GM12878 (cell line): ENCODE measurements around the gene FETUB. TPM values are rescaled to one million over a fixed set of nuclear protein-coding genes. Genes with fewer than 3 reads are reported as not detected.

Experiments
- ATAC-seq: fragments of 200-7000 bp; cut with Tn5 transposase; 3 replicates; pipeline ENCODE4 v1.9.1; 2020; ENCODE audit warnings: mild to moderate bottlenecking, moderate library complexity
- BruUV-seq: library from RNA; stranded (reverse); fragments of 400-500 nt; replicated peaks from 2 replicates; lab custom pipeline; 2021; lab: Mats Ljungman, UMichigan
- CTCF ChIA-PET: fragments of 300-600 bp; sonication (Branson Sonifier 250); formaldehyde crosslinking; extraction: SDS; loops from one replicate; lab custom pipeline; 2021; ENCODE audit warnings: inconsistent platforms; lab: Yijun Ruan, JAX
- POLR2A ChIA-PET: fragments of 350-600 bp; formaldehyde crosslinking; extraction: SDS; loops from one replicate; lab custom pipeline; 2021; ENCODE audit warnings: inconsistent platforms; lab: Charles Lee
- RAD21 ChIA-PET: fragments of 300-600 bp; sonication (Branson Sonifier 250); formaldehyde crosslinking; loops from one replicate; lab custom pipeline; 2023; ENCODE audit warnings: antibody characterized with exemption; ENCODE audit not compliant: unreplicated experiment; lab: Charles Lee
- SMC1A ChIA-PET: fragments of 300-600 bp; sonication (Branson Sonifier 250); formaldehyde crosslinking; loops from one replicate; lab custom pipeline; 2023; ENCODE audit not compliant: unreplicated experiment, uncharacterized antibody; lab: Charles Lee
- DNase-seq: peaks from one replicate; pipeline ENCODE4 v3.0.0-alpha.2; 2011; ENCODE audit warnings: low read depth, low spot score
- FAIRE-seq: peaks from 3 replicates; lab custom pipeline; 2011; peaks lifted over from hg19 to GRCh38; lab: Jason Lieb, UNC
- H2AFZ ChIP-seq: 2 replicates; pipeline ENCODE4 v1.6.0; 2011; ENCODE audit warnings: low read depth, low read length, control low read depth; ENCODE audit not compliant: control insufficient read depth
- H3K27ac ChIP-seq: 2 replicates; pipeline ENCODE4 v1.5.1; 2011; ENCODE audit warnings: control low read depth; ENCODE audit not compliant: control insufficient read depth, insufficient read depth
- H3K27me3 ChIP-seq, 2 experiments: replicated peaks in 1 of 2; 2 replicates each; pipeline versions ENCODE4 v1.6.0 to v1.6.1; 2011; ENCODE audit warnings: low read length in 1 of 2; ENCODE audit not compliant: control insufficient read depth in 2 of 2, insufficient read depth in 2 of 2
- H3K36me3 ChIP-seq, 2 experiments: 2 replicates each; pipeline ENCODE4 v1.5.1; 2011; ENCODE audit warnings: low read length in 1 of 2; ENCODE audit not compliant: control insufficient read depth in 2 of 2, insufficient read depth in 2 of 2
- H3K4me1 ChIP-seq: 2 replicates; pipeline ENCODE4 v1.6.1; 2011; ENCODE audit warnings: mild to moderate bottlenecking, low read length, moderate library complexity, mixed read lengths; ENCODE audit not compliant: control insufficient read depth, insufficient read depth
- H3K4me2 ChIP-seq: 2 replicates; pipeline ENCODE4 v1.6.0; 2011; ENCODE audit warnings: control low read depth; ENCODE audit not compliant: control insufficient read depth, insufficient read depth
- H3K4me3 ChIP-seq: fragments of 200-600 bp; sonication (generic); 2 replicates; pipeline ENCODE4 v1.5.1; 2016
- H3K79me2 ChIP-seq: 2 replicates; pipeline ENCODE4 v1.6.0; 2011; ENCODE audit warnings: low read length; ENCODE audit not compliant: control insufficient read depth, insufficient read depth
- H3K9ac ChIP-seq: 2 replicates; pipeline ENCODE4 v1.8.0; 2011; ENCODE audit warnings: low read length, control low read depth, mixed read lengths; ENCODE audit not compliant: control insufficient read depth, insufficient read depth
- H3K9me3 ChIP-seq: replicated peaks from 3 replicates; pipeline ENCODE4 v1.5.1; 2011; ENCODE audit warnings: mild to moderate bottlenecking, low read length; ENCODE audit not compliant: control insufficient read depth, insufficient read depth
- H4K20me1 ChIP-seq: 2 replicates; pipeline ENCODE4 v1.6.0; 2011; ENCODE audit not compliant: control insufficient read depth, insufficient read depth
- BHLHE40 ChIP-seq, 2 experiments: fragments of 450-650 bp in 1 of 2; IDR thresholded peaks; 2 replicates each; pipeline ENCODE4 v1.6.1; 2011 to 2017; ENCODE audit warnings: low read depth in 2 of 2, borderline replicate concordance in 1 of 2, improper control_type of control experiment in 1 of 2, low read length in 1 of 2, mild to moderate bottlenecking in 1 of 2
- PKNOX1 ChIP-seq: fragments of 450-650 bp; IDR thresholded peaks from 2 replicates; pipeline ENCODE4 v1.6.1; 2016; ENCODE audit warnings: mild to moderate bottlenecking
- SPI1 ChIP-seq: IDR thresholded peaks from 2 replicates; pipeline ENCODE4 v1.6.1; 2011; ENCODE audit warnings: low read depth, mild to moderate bottlenecking, low read length, moderate library complexity, borderline replicate concordance; ENCODE audit not compliant: insufficient read depth
- WGBS: methylation state at CpG from one replicate; pipeline ENCODE4 v1.1.6; 2016; ENCODE audit warnings: low lambda C conversion rate; ENCODE audit not compliant: insufficient replicate concordance, insufficient coverage; ENCODE audit errors: missing lambda C conversion rate; 5-methylcytosine and 5-hydroxymethylcytosine counted together
- in situ Hi-C: fragments of 300-500 bp; cut with MboI; formaldehyde crosslinking; loops from 9 replicates; pipeline ENCODE4 v1.14.3; 2018; ENCODE audit warnings: mixed read lengths
- intact Hi-C: fragments of 100-400 bp; cut with micrococcal nuclease; formaldehyde crosslinking; loops from one replicate; pipeline ENCODE4 v1.14.2; 2022; ENCODE audit not compliant: unreplicated experiment
- polyA plus RNA-seq, 11 experiments: library from polyadenylated mRNA; depleted of rRNA in 4 of 11; unstranded in 6 of 11; stranded (reverse) in 5 of 11; fragments of >200 nt; fragmentation: Nextera tagmentation in 4 of 11; fragmentation: Illumina TruSeq in 1 of 11; extraction: Ambion mirVana in 4 of 11; extraction: Trizol in 1 of 11; gene quantifications; 1 replicate in 1 of 11; 2 replicates in 10 of 11; pipeline versions ENCODE4 v1.2.1 to v1.2.3, GENCODE V29; 2011 to 2016; ENCODE audit warnings: inconsistent platforms in 2 of 11, missing spikeins in 2 of 11, low read depth in 1 of 11
- total RNA-seq, 4 experiments: library from RNA; depleted of rRNA in 3 of 4; stranded (reverse); fragments of >200 nt in 3 of 4; fragmentation: Illumina TruSeq in 1 of 4; extraction: Trizol in 1 of 4; gene quantifications; 2 replicates each; pipeline versions ENCODE4 v1.2.1 to v1.2.3, GENCODE V29; 2013 to 2021
- TF ChIP-seq, protein P1 (sequence below): fragments of 450-650 bp; formaldehyde crosslinking; IDR thresholded peaks from 2 replicates; pipeline ENCODE4 v1.4.0; 2020; ENCODE audit warnings: mild to moderate bottlenecking, moderate library complexity
- TF ChIP-seq, protein P2 (sequence below): IDR thresholded peaks from 2 replicates; pipeline ENCODE4 v1.6.1; 2011; ENCODE audit warnings: mild to moderate bottlenecking, low read depth, low read length, moderate library complexity; ENCODE audit not compliant: insufficient replicate concordance

FETUB gene
- total and polyA plus RNA-seq, 10 of the 15 experiments (the other 5 are each of a cell fraction or from before 2014, with no cell fraction given): not detected

DNA sequence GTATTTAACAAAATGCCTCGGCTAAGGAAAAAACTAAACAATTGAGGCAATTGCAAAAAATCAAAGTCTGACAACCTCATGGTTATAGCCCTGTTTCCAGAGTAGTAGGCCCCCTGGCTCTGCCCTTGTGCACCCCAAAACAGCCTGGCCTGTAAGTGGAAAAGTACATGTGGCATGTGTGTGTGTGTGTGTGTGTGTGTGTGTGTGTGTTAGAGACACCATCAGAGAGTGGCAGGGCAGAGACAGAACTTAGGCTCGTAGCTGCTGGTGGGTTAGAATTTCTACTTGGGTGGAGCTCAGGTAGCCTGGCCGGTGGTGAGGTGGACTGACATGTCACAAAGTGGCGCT is 41.4 kb upstream of the FETUB start (continued):
- TF ChIP-seq, protein P1, sequence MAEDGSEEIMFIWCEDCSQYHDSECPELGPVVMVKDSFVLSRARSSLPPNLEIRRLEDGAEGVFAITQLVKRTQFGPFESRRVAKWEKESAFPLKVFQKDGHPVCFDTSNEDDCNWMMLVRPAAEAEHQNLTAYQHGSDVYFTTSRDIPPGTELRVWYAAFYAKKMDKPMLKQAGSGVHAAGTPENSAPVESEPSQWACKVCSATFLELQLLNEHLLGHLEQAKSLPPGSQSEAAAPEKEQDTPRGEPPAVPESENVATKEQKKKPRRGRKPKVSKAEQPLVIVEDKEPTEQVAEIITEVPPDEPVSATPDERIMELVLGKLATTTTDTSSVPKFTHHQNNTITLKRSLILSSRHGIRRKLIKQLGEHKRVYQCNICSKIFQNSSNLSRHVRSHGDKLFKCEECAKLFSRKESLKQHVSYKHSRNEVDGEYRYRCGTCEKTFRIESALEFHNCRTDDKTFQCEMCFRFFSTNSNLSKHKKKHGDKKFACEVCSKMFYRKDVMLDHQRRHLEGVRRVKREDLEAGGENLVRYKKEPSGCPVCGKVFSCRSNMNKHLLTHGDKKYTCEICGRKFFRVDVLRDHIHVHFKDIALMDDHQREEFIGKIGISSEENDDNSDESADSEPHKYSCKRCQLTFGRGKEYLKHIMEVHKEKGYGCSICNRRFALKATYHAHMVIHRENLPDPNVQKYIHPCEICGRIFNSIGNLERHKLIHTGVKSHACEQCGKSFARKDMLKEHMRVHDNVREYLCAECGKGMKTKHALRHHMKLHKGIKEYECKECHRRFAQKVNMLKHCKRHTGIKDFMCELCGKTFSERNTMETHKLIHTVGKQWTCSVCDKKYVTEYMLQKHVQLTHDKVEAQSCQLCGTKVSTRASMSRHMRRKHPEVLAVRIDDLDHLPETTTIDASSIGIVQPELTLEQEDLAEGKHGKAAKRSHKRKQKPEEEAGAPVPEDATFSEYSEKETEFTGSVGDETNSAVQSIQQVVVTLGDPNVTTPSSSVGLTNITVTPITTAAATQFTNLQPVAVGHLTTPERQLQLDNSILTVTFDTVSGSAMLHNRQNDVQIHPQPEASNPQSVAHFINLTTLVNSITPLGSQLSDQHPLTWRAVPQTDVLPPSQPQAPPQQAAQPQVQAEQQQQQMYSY (CRISPR knock-in tag): no peak
- no peak for TF ChIP-seq PKNOX1
- TF ChIP-seq BHLHE40 (IDR thresholded peaks at IDR 0.05; ENCODE audit: borderline replicate concordance in 1 of 2, low read depth in 2 of 2, low read length in 1 of 2): no peak
- TF ChIP-seq, protein P2, sequence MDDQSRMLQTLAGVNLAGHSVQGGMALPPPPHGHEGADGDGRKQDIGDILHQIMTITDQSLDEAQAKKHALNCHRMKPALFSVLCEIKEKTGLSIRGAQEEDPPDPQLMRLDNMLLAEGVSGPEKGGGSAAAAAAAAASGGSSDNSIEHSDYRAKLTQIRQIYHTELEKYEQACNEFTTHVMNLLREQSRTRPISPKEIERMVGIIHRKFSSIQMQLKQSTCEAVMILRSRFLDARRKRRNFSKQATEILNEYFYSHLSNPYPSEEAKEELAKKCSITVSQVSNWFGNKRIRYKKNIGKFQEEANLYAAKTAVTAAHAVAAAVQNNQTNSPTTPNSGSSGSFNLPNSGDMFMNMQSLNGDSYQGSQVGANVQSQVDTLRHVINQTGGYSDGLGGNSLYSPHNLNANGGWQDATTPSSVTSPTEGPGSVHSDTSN: no peak

DNA sequence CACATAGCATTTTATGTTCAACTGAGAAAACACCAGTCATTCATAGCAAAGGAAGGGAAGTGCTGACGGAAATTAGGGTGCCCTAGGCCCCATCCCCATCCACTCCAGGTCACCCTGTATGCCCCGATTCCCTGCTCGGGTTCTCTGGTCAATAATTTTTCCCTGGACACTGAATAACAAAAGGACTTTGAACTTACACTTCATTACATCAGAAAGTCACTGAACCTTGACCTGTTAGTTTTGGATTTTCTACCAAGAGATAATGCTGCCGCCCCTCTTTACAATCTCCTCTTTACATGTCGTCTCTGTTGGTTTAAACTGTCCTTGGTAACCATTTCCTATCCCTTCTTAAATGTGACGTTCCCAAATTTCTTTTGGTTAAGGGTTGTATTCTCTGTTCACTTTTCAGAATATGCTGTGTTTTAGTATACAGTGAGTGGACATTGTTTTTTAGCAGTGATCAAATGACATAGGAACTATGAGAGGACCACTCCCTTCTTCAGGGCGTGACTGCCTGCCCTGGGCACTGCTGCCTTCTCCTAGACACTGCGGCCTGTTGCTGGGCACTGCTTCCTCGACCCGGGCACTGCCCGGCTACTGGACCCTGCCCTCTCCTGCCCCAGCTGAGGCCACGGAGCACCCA is 40.9 kb upstream of the FETUB start:
- no peaks in the 10 kb centered on the region for H3K36me3 ChIP-seq
- no peaks in the 10 kb centered on the region for H3K79me2 ChIP-seq
- no peak overlapping the region for H2AFZ ChIP-seq
- H3K27me3 ChIP-seq: no peaks in the 10 kb centered on the region
- no peaks in the 10 kb centered on the region for H3K4me1 ChIP-seq
- WGBS: 37% methylated on average over 12 of the region's 12 CpGs
- no TSS peak for BruUV-seq
- CTCF ChIA-PET: interaction anchor here (2.8 kb wide), 1 partner anchor 17 kb away, joined by 25 read pairs; no protein-coding TSS in a partner anchor
- no peak overlapping the region for H3K9ac ChIP-seq
- no peak overlapping the region for H3K4me3 ChIP-seq
- no peak overlapping the region for H3K4me2 ChIP-seq
- no peak for TF ChIP-seq SPI1
- TF ChIP-seq, all 136 proteins: peak for 0
- intact Hi-C loops: no loop called here
- Histone ChIP-seq H4K20me1 (no peaks in the 10 kb centered on the region), H3K27ac (no peak overlapping the region), H3K9me3 (no peaks in the 10 kb centered on the region)
- ChIA-PET SMC1A (interaction anchor here (1.1 to 2.4 kb wide), 2 partner anchors 16 to 54 kb away, joined by 3 to 6 read pairs; no protein-coding TSS in a partner anchor), RAD21 (no interaction called here), POLR2A (no interaction called here)
- in situ Hi-C loops: no loop called here
- no peak for DNase-seq
- FAIRE-seq: no peak
- ATAC-seq: peak; percentile 21; the same call in 2 of the 3 replicates
